HG03039 (cell line): ENCODE measurements around the gene ATXN3L.
"Not testable (repeated sequence)": the region's sequence is repeated elsewhere in the genome, so short reads cannot be mapped to it uniquely, and the experiment has no call there.

Source experiments
- ATAC-seq: cut with Tn5 transposase; IDR thresholded peaks from one replicate; pipeline ENCODE4 v1.9.1; 2021; ENCODE audit warnings: mild to moderate bottlenecking, moderate library complexity; ENCODE audit not compliant: unreplicated experiment

Gene ATXN3L

DNA sequence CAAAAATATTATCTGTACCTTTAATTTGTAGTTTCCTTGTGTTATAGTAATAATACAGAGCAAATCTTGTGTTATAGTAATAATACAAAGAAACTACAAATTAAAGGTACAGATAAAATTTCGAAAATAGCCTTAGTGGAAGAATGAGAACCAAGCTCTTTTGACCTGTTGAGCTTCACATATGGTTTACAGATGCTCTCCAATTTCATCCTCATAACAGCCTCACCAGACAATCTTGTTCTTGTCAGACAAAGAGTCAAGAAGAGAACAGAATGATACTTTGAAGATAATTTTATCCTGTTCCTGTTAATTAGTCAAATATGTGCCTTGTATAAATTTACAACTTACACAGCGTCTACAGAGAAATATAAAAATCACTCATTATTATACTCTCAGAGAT, 12.8 kb downstream of the ATXN3L start:
- no peak for ATAC-seq

GRCh38 chrX:13305108-13305507, 14.7 kb downstream of the ATXN3L start:
- no peak for ATAC-seq

DNA sequence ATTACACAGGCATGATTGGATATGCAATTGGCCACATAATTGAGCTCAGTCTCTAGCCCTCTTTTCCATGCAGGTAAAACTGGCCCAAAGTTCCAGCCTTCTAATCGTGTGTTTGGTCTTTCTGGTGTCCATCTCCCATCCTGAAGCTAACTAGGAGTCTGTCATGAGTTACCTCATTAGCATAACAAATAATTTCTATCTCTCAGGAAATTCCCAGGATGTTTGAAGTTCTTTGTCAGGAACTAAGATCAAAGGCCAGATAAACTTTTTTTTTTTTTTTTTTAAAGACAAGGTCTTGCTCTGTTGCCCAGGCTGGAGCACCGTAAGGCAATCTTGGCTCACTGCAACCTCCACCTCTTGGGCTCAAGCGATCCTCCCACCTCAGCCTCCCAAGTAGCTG, 15.8 kb downstream of the ATXN3L start:
- no peak for ATAC-seq

- ATAC-seq = not testable (repeated sequence)
Measured at GRCh38 chrX:13303248-13303647, 16.6 kb downstream of the ATXN3L start.

GRCh38 chrX:13298836-13299235, 21.0 kb downstream of the ATXN3L start:
- ATAC-seq = no peak

- ATAC-seq = no peak
Measured at GRCh38 chrX:13295841-13296240, 24.0 kb downstream of the ATXN3L start.

DNA sequence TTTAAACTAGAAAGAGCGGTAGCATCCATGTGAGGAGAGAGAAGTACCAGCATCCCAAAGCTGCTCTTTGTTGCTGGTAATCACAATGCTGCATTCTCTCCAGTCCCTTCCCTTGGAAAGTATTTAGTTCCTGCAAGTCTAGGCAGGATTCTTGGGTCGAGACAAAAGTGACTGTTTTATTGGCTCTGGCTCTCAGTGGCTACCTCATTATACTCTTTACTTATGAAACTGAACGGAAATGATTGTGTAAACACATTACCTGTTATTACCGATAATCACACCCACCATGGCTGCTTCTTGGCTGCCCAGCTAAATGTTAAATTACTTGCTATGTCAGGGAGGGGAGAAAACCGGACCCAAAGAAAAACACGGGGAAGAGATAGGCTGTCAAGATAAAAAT, 26.2 kb downstream of the ATXN3L start:
- no peak for ATAC-seq

- ATAC-seq = no peak
Measured at GRCh38 chrX:13290891-13291614, 28.8 kb downstream of the ATXN3L start.

DNA sequence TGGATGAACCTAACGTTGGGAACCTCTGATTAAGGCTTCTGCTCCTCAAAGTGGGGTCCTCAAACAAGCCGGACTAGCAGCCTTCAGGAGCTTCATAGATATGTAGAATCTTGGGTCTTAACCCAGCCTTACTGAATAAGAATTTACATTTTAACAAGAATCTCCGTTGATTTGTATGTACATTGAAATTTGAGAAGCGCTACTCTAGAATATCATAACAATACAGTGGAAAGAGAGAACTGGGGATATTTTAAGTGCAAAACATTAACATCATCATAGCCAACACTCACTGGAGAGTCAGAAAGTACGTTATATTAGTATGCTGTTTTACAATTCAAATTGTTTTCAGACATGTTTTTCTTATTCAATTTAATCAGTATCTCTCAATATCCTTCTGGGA, 31.2 kb downstream of the ATXN3L start:
- ATAC-seq = no peak

- ATAC-seq = no peak
Measured at GRCh38 chrX:13287816-13288215, 32.0 kb downstream of the ATXN3L start.

- no peak for ATAC-seq
Measured at GRCh38 chrX:13285693-13286092, 34.2 kb downstream of the ATXN3L start.

DNA sequence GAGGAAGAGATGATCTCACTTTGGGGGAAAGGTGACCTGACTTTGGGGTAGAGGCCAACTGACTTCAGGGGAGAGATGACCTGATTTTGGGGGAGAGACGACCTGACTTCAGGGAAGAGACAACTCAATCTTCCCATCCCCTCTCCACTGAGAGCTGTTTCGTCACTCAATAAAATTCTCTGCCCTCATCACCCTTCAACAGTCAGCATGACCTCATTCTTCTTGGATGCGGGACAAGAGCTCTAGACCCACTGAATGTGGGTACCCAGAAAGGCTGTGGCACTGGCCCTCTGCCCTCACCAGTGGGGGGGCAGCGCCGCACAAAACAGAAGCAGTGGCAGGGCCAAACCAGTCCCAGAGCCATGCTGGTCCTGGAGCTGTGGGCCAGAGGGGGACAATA, 34.6 kb downstream of the ATXN3L start:
- ATAC-seq = no peak

GRCh38 chrX:13284570-13284969, 35.3 kb downstream of the ATXN3L start:
- ATAC-seq = no peak

GRCh38 chrX:13283950-13284546, 35.8 kb downstream of the ATXN3L start:
- ATAC-seq = no peak

GRCh38 chrX:13283512-13283911, 36.3 kb downstream of the ATXN3L start:
- ATAC-seq = no peak

- ATAC-seq = no peak
Measured at GRCh38 chrX:13281289-13281688, 38.6 kb downstream of the ATXN3L start.

GRCh38 chrX:13279279-13280018, 40.4 kb downstream of the ATXN3L start:
- ATAC-seq = no peak

GRCh38 chrX:13277539-13277938, 42.3 kb downstream of the ATXN3L start:
- no peak for ATAC-seq

- ATAC-seq = no peak
Measured at GRCh38 chrX:13276991-13277390, 42.9 kb downstream of the ATXN3L start.

- ATAC-seq = no peak
Measured at GRCh38 chrX:13275031-13275430, 44.8 kb downstream of the ATXN3L start.

GRCh38 chrX:13272426-13272825, 47.4 kb downstream of the ATXN3L start:
- no peak for ATAC-seq

GRCh38 chrX:13271511-13271910, 48.3 kb downstream of the ATXN3L start:
- no peak for ATAC-seq
